ENCODE measurements around the gene CLSTN1. TPM values are rescaled to one million over a fixed set of nuclear protein-coding genes. Genes with fewer than 3 reads are reported as not detected.

The CLSTN1 gene
- total and polyA plus RNA-seq, 2 donors (not counting 1 experiment from before 2014, with no cell fraction given): 34.9 to 81.4 TPM

DNA sequence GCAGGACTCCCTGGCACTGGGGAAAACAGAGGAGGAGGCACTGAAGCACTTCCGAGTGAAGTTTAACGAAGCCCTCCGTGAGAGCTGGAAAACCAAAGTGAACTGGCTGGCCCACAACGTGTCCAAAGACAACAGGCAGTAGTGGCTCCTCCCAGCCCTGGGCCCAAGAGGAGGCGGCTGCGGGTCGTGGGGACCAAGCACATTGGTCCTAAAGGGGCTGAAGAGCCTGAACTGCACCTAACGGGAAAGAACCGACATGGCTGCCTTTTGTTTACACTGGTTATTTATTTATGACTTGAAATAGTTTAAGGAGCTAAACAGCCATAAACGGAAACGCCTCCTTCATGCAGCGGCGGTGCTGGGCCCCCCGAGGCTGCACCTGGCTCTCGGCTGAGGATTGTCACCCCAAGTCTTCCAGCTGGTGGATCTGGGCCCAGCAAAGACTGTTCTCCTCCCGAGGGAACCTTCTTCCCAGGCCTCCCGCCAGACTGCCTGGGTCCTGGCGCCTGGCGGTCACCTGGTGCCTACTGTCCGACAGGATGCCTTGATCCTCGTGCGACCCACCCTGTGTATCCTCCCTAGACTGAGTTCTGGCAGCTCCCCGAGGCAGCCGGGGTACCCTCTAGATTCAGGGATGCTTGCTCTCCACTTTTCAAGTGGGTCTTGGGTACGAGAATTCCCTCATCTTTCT lies 96.7 kb downstream of the CLSTN1 start:
- Mint-ChIP-seq H3K27me3 (no peaks in the 10 kb centered on the region), H3K4me1 (peaks cover 21% of the 10 kb centered on the region), H3K4me3 (no peak overlapping the region), H3K27ac (peak overlapping the region; percentile 50), H3K9me3 (ENCODE audit: insufficient read depth) (no peaks in the 10 kb centered on the region)
- TF ChIP-seq EZH2 (IDR thresholded peaks at IDR 0.05; ENCODE audit: borderline replicate concordance, insufficient read depth, low read depth, low read length, poor library complexity, severe bottlenecking): no peak
- TF ChIP-seq, protein P1, sequence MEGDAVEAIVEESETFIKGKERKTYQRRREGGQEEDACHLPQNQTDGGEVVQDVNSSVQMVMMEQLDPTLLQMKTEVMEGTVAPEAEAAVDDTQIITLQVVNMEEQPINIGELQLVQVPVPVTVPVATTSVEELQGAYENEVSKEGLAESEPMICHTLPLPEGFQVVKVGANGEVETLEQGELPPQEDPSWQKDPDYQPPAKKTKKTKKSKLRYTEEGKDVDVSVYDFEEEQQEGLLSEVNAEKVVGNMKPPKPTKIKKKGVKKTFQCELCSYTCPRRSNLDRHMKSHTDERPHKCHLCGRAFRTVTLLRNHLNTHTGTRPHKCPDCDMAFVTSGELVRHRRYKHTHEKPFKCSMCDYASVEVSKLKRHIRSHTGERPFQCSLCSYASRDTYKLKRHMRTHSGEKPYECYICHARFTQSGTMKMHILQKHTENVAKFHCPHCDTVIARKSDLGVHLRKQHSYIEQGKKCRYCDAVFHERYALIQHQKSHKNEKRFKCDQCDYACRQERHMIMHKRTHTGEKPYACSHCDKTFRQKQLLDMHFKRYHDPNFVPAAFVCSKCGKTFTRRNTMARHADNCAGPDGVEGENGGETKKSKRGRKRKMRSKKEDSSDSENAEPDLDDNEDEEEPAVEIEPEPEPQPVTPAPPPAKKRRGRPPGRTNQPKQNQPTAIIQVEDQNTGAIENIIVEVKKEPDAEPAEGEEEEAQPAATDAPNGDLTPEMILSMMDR (IDR thresholded peaks at IDR 0.05): no peak
- ATAC-seq (ENCODE audit: low read depth): no peak
- H3K4me1 ChIP-seq (ENCODE audit: control insufficient read depth in 2 of 2, insufficient read depth in 2 of 2, low read length in 2 of 2): peaks cover 0 to 15% of the 10 kb centered on the region in 2 donors
- peaks cover 58% of the 10 kb centered on the region for H4K20me1 ChIP-seq (ENCODE audit: control insufficient read depth, insufficient read depth, low read length, poor library complexity, severe bottlenecking)
- no peak overlapping the region for H2AFZ ChIP-seq (ENCODE audit: insufficient read depth, low read depth, low read length, poor library complexity, severe bottlenecking)
- CTCF ChIA-PET: interaction anchor here (1.1 to 9.8 kb wide), 6 partner anchors 9 to 140 kb away, joined by 4 to 147 read pairs (median 14); no protein-coding TSS in a partner anchor
- no peak overlapping the region for H3K9ac ChIP-seq (ENCODE audit: low read length)
- intact Hi-C loops (cut with micrococcal nuclease): loop anchor here (10.0 kb wide), 1 partner anchor 138 kb away; no protein-coding TSS in a partner anchor
- POLR2A ChIA-PET: no interaction called here
- peaks cover 0 to 11% (median 0%) of the 10 kb centered on the region in 3 donors for H3K9me3 ChIP-seq (ENCODE audit: control extremely low read depth in 1 of 3, control insufficient read depth in 2 of 3, insufficient read depth in 1 of 3, low read length in 2 of 3)
- peaks cover 3 to 85% of the 10 kb centered on the region in 2 experiments for H3K36me3 ChIP-seq (replicated peaks in 1 of 2; ENCODE audit: control extremely low read depth in 1 of 2, control insufficient read depth in 1 of 2, extremely low read depth in 1 of 2, insufficient read depth in 2 of 2, low read length in 1 of 2)
- no peak overlapping the region for H3K4me3 ChIP-seq (ENCODE audit: control extremely low read depth in 1 of 5, extremely low read depth in 1 of 5, insufficient read depth in 1 of 5, low read depth in 2 of 5, low read length in 4 of 5)
- WGBS (ENCODE audit: insufficient coverage): 93% methylated on average over 22 of the region's 25 CpGs
- H3K79me2 ChIP-seq (ENCODE audit: control insufficient read depth, insufficient read depth, low read length): peaks cover 9% of the 10 kb centered on the region
- no peak for DNase-seq
- no peak overlapping the region for H3K27ac ChIP-seq (ENCODE audit: low read length in 2 of 2)
- no peaks in the 10 kb centered on the region for H3K27me3 ChIP-seq (replicated peaks in 1 of 4; ENCODE audit: control extremely low read depth in 1 of 4, control insufficient read depth in 3 of 4, insufficient read depth in 4 of 4, low read length in 3 of 4)
- H3K4me2 ChIP-seq (replicated peaks; ENCODE audit: low read depth, low read length, poor library complexity, severe bottlenecking): no peak overlapping the region

DNA sequence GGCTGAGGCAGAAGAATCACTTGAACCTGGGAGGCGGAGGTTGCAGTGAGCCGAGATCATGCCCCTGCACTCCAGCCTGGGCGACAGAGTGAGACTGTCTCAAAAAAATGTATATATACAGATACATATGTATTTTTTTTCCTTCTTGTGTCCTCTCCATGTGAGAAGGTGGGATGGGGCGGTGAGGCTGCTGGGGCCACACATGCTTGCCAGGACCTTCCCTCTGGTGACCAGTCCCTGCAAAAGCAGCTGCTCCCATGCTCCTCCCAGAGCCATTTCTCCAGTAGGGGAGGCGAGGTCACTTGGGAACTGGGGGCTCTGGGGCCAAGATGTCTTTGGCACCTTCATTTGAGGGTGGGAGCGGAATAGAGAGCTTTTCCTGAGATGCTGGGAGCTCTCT lies 97.4 kb downstream of the CLSTN1 start:
- Histone ChIP-seq H3K36me3 (replicated peaks in 1 of 2; ENCODE audit: control extremely low read depth in 1 of 2, control insufficient read depth in 1 of 2, extremely low read depth in 1 of 2, insufficient read depth in 2 of 2, low read length in 1 of 2) (peaks cover 3 to 86% of the 10 kb centered on the region in 2 experiments), H2AFZ (ENCODE audit: insufficient read depth, low read depth, low read length, poor library complexity, severe bottlenecking) (no peak overlapping the region), H3K4me3 (ENCODE audit: control extremely low read depth in 1 of 5, extremely low read depth in 1 of 5, insufficient read depth in 1 of 5, low read depth in 2 of 5, low read length in 4 of 5) (no peak overlapping the region), H3K27me3 (replicated peaks in 1 of 4; ENCODE audit: control extremely low read depth in 1 of 4, control insufficient read depth in 3 of 4, insufficient read depth in 4 of 4, low read length in 3 of 4) (no peaks in the 10 kb centered on the region), H4K20me1 (ENCODE audit: control insufficient read depth, insufficient read depth, low read length, poor library complexity, severe bottlenecking) (peaks cover 58% of the 10 kb centered on the region), H3K4me1 (ENCODE audit: control insufficient read depth in 2 of 2, insufficient read depth in 2 of 2, low read length in 2 of 2) (peaks cover 3 to 19% of the 10 kb centered on the region in 2 donors), H3K79me2 (ENCODE audit: control insufficient read depth, insufficient read depth, low read length) (peaks cover 15% of the 10 kb centered on the region), H3K4me2 (replicated peaks; ENCODE audit: low read depth, low read length, poor library complexity, severe bottlenecking) (no peak overlapping the region), H3K27ac (ENCODE audit: low read length in 2 of 2) (no peak overlapping the region), H3K9me3 (ENCODE audit: control extremely low read depth in 1 of 3, control insufficient read depth in 2 of 3, insufficient read depth in 1 of 3, low read length in 2 of 3) (peaks cover 0 to 13% (median 0%) of the 10 kb centered on the region in 3 donors), H3K9ac (ENCODE audit: low read length) (no peak overlapping the region)
- 100% methylated on average over 2 of the region's 6 CpGs for WGBS (ENCODE audit: insufficient coverage)
- no peak for ATAC-seq (ENCODE audit: low read depth)
- peaks cover 18% of the 10 kb centered on the region for H3K4me1 Mint-ChIP-seq
- intact Hi-C loops (cut with micrococcal nuclease): loop anchor here (10.0 kb wide), 1 partner anchor 138 kb away; no protein-coding TSS in a partner anchor
- no peaks in the 10 kb centered on the region for H3K9me3 Mint-ChIP-seq (ENCODE audit: insufficient read depth)
- H3K27me3 Mint-ChIP-seq: no peaks in the 10 kb centered on the region
- DNase-seq: no peak
- POLR2A ChIA-PET: no interaction called here
- no peak overlapping the region for H3K4me3 Mint-ChIP-seq
- no peak for TF ChIP-seq EZH2 (IDR thresholded peaks at IDR 0.05; ENCODE audit: borderline replicate concordance, insufficient read depth, low read depth, low read length, poor library complexity, severe bottlenecking)
- TF ChIP-seq, protein P1 (IDR thresholded peaks at IDR 0.05): no peak
- CTCF ChIA-PET: interaction anchor here (1.1 to 9.8 kb wide), 6 partner anchors 8 to 141 kb away, joined by 4 to 147 read pairs (median 14); no protein-coding TSS in a partner anchor
- H3K27ac Mint-ChIP-seq: no peak overlapping the region

Data from B cell (primary cell).